ENCODE data around the gene STX10. TPM values are rescaled to one million over a fixed set of nuclear protein-coding genes. Genes with fewer than 3 reads are reported as not detected.

STX10 gene
- polyA plus RNA-seq, 1 of the 3 experiments (the other 2 are of a cell fraction): 163 TPM

GRCh38 chr19:13116282-13117175 is 33.6 kb downstream of the STX10 start, which contains the start of gene TRMT1 (continued):
- peak; percentile 62; the same call in 1 of the 2 replicates for TF ChIP-seq USF2 (IDR thresholded peaks at IDR 0.05; ENCODE audit: borderline replicate concordance, low read depth, low read length)
- peak; percentile 34; the same call in 1 of the 2 replicates for TF ChIP-seq PBX3 (IDR thresholded peaks at IDR 0.05)
- no peak for TF ChIP-seq FOXM1 (IDR thresholded peaks at IDR 0.05; ENCODE audit: low read depth)
- TF ChIP-seq RCOR1 (IDR thresholded peaks at IDR 0.05; ENCODE audit: low read length): peak; percentile 88
- peak; percentile 9; the same call in 1 of the 2 replicates for TF ChIP-seq FOSL2 (IDR thresholded peaks at IDR 0.05; ENCODE audit: borderline replicate concordance, low read depth)
- TF ChIP-seq POLR2AphosphoS5 (IDR thresholded peaks at IDR 0.05; ENCODE audit: low read depth, low read length): peak; percentile 51; the same call in 1 of the 2 replicates
- peak; percentile 97 for TF ChIP-seq USF1 (IDR thresholded peaks at IDR 0.05; ENCODE audit: borderline replicate concordance, low read depth)
- TF ChIP-seq MAX (IDR thresholded peaks at IDR 0.05; ENCODE audit: low read depth): peak; percentile 98
- TF ChIP-seq GABPA (IDR thresholded peaks at IDR 0.05; ENCODE audit: low read depth): peak; percentile 58

GRCh38 chr19:13115936-13116281 is 34.3 kb downstream of the STX10 start:
- H3K9ac ChIP-seq: peak overlapping the region; percentile 91
- H3F3A ChIP-seq (replicated peaks; ENCODE audit: insufficient read depth): peaks cover 4% of the 10 kb centered on the region
- ChIA-PET CTCF (interaction anchor here (0.9 to 4.0 kb wide), 3 partner anchors 11 to 22 kb away, joined by 3 to 20 read pairs (median 10); partner anchors contain the start of gene LYL1), POLR2A (no interaction called here)
- H2AFZ ChIP-seq (ENCODE audit: low read depth): no peak overlapping the region
- no peaks in the 10 kb centered on the region for H3K27me3 ChIP-seq (ENCODE audit: insufficient read depth)
- H4K20me1 ChIP-seq (ENCODE audit: insufficient read depth): peaks cover 21% of the 10 kb centered on the region
- no CpG with 5 or more reads among the region's 18 CpGs for WGBS (ENCODE audit: low lambda C conversion rate)
- DNase-seq: no peak
- peak overlapping the region in 1 of 2 experiments; percentile 65; a peak in 2 of 4 replicates for H3K27ac ChIP-seq (ENCODE audit: low read depth in 2 of 2, low read length in 1 of 2)
- TF ChIP-seq FOSL2 (IDR thresholded peaks at IDR 0.05; ENCODE audit: borderline replicate concordance, low read depth) (no peak), FOXM1 (IDR thresholded peaks at IDR 0.05; ENCODE audit: low read depth) (no peak), MEF2A (IDR thresholded peaks at IDR 0.05; ENCODE audit: borderline replicate concordance, low read depth) (no peak), RCOR1 (IDR thresholded peaks at IDR 0.05; ENCODE audit: low read length) (no peak), NRF1 (IDR thresholded peaks at IDR 0.05; ENCODE audit: low read depth, low read length) (no peak), YY1 (IDR thresholded peaks at IDR 0.05; ENCODE audit: low read depth) (no peak), PBX3 (IDR thresholded peaks at IDR 0.05) (no peak), EZH2phosphoT487 (IDR thresholded peaks at IDR 0.05; ENCODE audit: borderline replicate concordance, low read depth) (no peak), GABPA (IDR thresholded peaks at IDR 0.05; ENCODE audit: low read depth) (no peak), RFX5 (IDR thresholded peaks at IDR 0.05; ENCODE audit: low read length) (no peak), MXI1 (IDR thresholded peaks at IDR 0.05; ENCODE audit: low read depth, low read length) (no peak), JUND (IDR thresholded peaks at IDR 0.05) (no peak)
- peak overlapping the region; percentile 80 for H3K4me2 ChIP-seq
- H3K9me2 ChIP-seq: no peaks in the 10 kb centered on the region
- H3K4me1 ChIP-seq (ENCODE audit: control insufficient read depth in 1 of 2, insufficient read depth in 2 of 2, low read depth in 1 of 2, low read length in 1 of 2): peaks cover 22 to 27% of the 10 kb centered on the region in 2 experiments; a peak in 2 of 4 replicates
- no peaks in the 10 kb centered on the region for H3K9me3 ChIP-seq
- peak overlapping the region; percentile 94 to 97 for H3K4me3 ChIP-seq (ENCODE audit: low read depth in 2 of 2, low read length in 1 of 2)
- peaks cover 52% of the 10 kb centered on the region for H3K79me2 ChIP-seq (ENCODE audit: insufficient read depth)
- peaks cover 7 to 12% of the 10 kb centered on the region in 2 experiments for H3K36me3 ChIP-seq (replicated peaks in 1 of 2; ENCODE audit: control insufficient read depth in 1 of 2, insufficient read depth in 2 of 2, low read length in 1 of 2)
